Lower leg skin (tissue), 4 donors: ENCODE measurements around the gene ADCY7. TPM values are rescaled to one million over a fixed set of nuclear protein-coding genes. Genes with fewer than 3 reads are reported as not detected.

Experiments used
- DNase-seq, 2 donors: peaks; one replicate each; pipeline ENCODE4 v3.0.0-alpha.2; 2019; ENCODE audit warnings: low spot score in 2 of 2
- H3K4me3 ChIP-seq: fragments of 200-600 bp; sonication (generic); 2 replicates; pipeline ENCODE4 v1.5.1; 2017; ENCODE audit warnings: mild to moderate bottlenecking, low read depth; ENCODE audit not compliant: poor library complexity, severe bottlenecking
- CTCF ChIP-seq, 3 donors: fragments of 450-650 bp; IDR thresholded peaks; one replicate each; pipeline ENCODE4 v1.5.1; 2016; ENCODE audit warnings: antibody characterized with exemption in 3 of 3, mild to moderate bottlenecking in 3 of 3, moderate library complexity in 2 of 3
- POLR2A ChIP-seq, 2 donors: fragments of 450-650 bp; IDR thresholded peaks; one replicate each; pipeline ENCODE4 v1.6.1; 2016 to 2017; ENCODE audit warnings: antibody characterized with exemption in 2 of 2, mild to moderate bottlenecking in 1 of 2, moderate library complexity in 1 of 2
- WGBS, 2 donors: methylation state at CpG; one replicate each; pipeline ENCODE4 v1.1.5; 2018; 5-methylcytosine and 5-hydroxymethylcytosine counted together
- intact Hi-C: fragments of 100-400 bp; cut with DNase I; formaldehyde crosslinking; loops from one replicate; pipeline ENCODE4 v1.15.0; 2023; ENCODE audit warnings: low total_unique reads
- total RNA-seq, 4 donors: library from RNA; depleted of rRNA; stranded (reverse); fragments of >200 nt; gene quantifications; one replicate each; pipeline ENCODE4 v1.1.0, GENCODE V29; 2016

Gene ADCY7
- total RNA-seq, 4 donors from 2014 or later: 14.0 to 28.2 (median 21.0) TPM

- TF ChIP-seq POLR2A (IDR thresholded peaks at IDR 0.05): no peak
- TF ChIP-seq CTCF (IDR thresholded peaks at IDR 0.05): no peak
- intact Hi-C loops: no loop called here
- peak in 1 of 2 donors; percentile 81 for DNase-seq
- WGBS, 2 donors: 87 to 92% methylated on average over 16 to 19 of the region's 25 CpGs
- H3K4me3 ChIP-seq: no peak overlapping the region
Measured at GRCh38 chr16:50304467-50305440, 38.4 kb downstream of the ADCY7 start.

GRCh38 chr16:50305441-50306061, 39.2 kb downstream of the ADCY7 start:
- 82 to 84% methylated on average over 13 to 18 of the region's 21 CpGs for WGBS, 2 donors
- no peak overlapping the region for H3K4me3 ChIP-seq
- intact Hi-C loops: no loop called here
- TF ChIP-seq CTCF (IDR thresholded peaks at IDR 0.05) (no peak), POLR2A (IDR thresholded peaks at IDR 0.05) (no peak)
- DNase-seq: peak in 1 of 2 donors; percentile 78

GRCh38 chr16:50306287-50306686, 39.9 kb downstream of the ADCY7 start:
- 71 to 80% methylated on average over 9 of the region's 9 CpGs for WGBS, 2 donors
- DNase-seq: peak in 1 of 2 donors; percentile 76
- intact Hi-C loops: no loop called here
- TF ChIP-seq CTCF (IDR thresholded peaks at IDR 0.05): no peak
- no peak for TF ChIP-seq POLR2A (IDR thresholded peaks at IDR 0.05)
- no peak overlapping the region for H3K4me3 ChIP-seq

GRCh38 chr16:50308237-50308965, 42.0 kb downstream of the ADCY7 start:
- TF ChIP-seq POLR2A (IDR thresholded peaks at IDR 0.05) (no peak), CTCF (IDR thresholded peaks at IDR 0.05) (no peak)
- intact Hi-C loops: no loop called here
- H3K4me3 ChIP-seq: no peak overlapping the region
- 80 to 85% methylated on average over 5 to 15 of the region's 18 CpGs for WGBS, 2 donors
- peak; percentile 10 to 83 for DNase-seq

GRCh38 chr16:50309156-50309526, 42.8 kb downstream of the ADCY7 start:
- no peak for TF ChIP-seq CTCF (IDR thresholded peaks at IDR 0.05)
- no peak for TF ChIP-seq POLR2A (IDR thresholded peaks at IDR 0.05)
- intact Hi-C loops: no loop called here
- no peak overlapping the region for H3K4me3 ChIP-seq
- peak in 1 of 2 donors; percentile 76 for DNase-seq
- WGBS, 2 donors: 77 to 79% methylated on average over 7 to 11 of the region's 11 CpGs
